GM23338 (cell line): ENCODE measurements around the gene MYORG. TPM values are rescaled to one million over a fixed set of nuclear protein-coding genes. Genes with fewer than 3 reads are reported as not detected.

Source experiments
- ATAC-seq: fragments of 200-7000 bp; cut with Tn5 transposase; 3 replicates; pipeline ENCODE4 v1.9.1; 2020
- DNase-seq: peaks from one replicate; pipeline ENCODE4 v3.0.0-alpha.2; 2015; ENCODE audit warnings: low spot score
- H2AFZ ChIP-seq: fragments of 200-600 bp; sonication (generic); 2 replicates; pipeline ENCODE4 v1.8.0; 2016; ENCODE audit warnings: antibody characterized with exemption, mild to moderate bottlenecking, moderate library complexity
- H3F3A ChIP-seq: fragments of 200-600 bp; sonication (generic); replicated peaks from 2 replicates; pipeline ENCODE4 v1.8.0; 2017; ENCODE audit warnings: antibody characterized with exemption, mixed run types, low read depth
- H3K27ac ChIP-seq: fragments of 200-600 bp; sonication (generic); 2 replicates; pipeline ENCODE4 v1.6.1; 2016; ENCODE audit warnings: low read depth
- H3K27me3 ChIP-seq: fragments of 200-600 bp; sonication (generic); 2 replicates; pipeline ENCODE4 v1.8.0; 2016; ENCODE audit warnings: mild to moderate bottlenecking, mixed run types, moderate library complexity; ENCODE audit not compliant: insufficient read depth
- H3K36me3 ChIP-seq: fragments of 200-600 bp; sonication (generic); 2 replicates; pipeline ENCODE4 v1.8.0; 2016; ENCODE audit warnings: mild to moderate bottlenecking; ENCODE audit not compliant: insufficient read depth
- H3K4me1 ChIP-seq: fragments of 200-600 bp; sonication (generic); 2 replicates; pipeline ENCODE4 v1.8.0; 2016; ENCODE audit warnings: mild to moderate bottlenecking, moderate library complexity; ENCODE audit not compliant: insufficient read depth
- H3K4me2 ChIP-seq: fragments of 200-600 bp; sonication (generic); 2 replicates; pipeline ENCODE4 v1.7.1; 2017; ENCODE audit warnings: mixed run types
- H3K4me3 ChIP-seq: fragments of 200-600 bp; sonication (generic); 2 replicates; pipeline ENCODE4 v1.6.1; 2016; ENCODE audit warnings: mixed run types
- H3K79me2 ChIP-seq: fragments of 200-600 bp; sonication (generic); replicated peaks from 2 replicates; pipeline ENCODE4 v1.8.0; 2017; ENCODE audit warnings: mild to moderate bottlenecking; ENCODE audit not compliant: insufficient read depth
- H3K9me2 ChIP-seq: fragments of 200-600 bp; sonication (generic); 2 replicates; pipeline ENCODE4 v1.8.0; 2017; ENCODE audit not compliant: insufficient read depth
- H4K20me1 ChIP-seq: fragments of 200-600 bp; sonication (generic); replicated peaks from 2 replicates; pipeline ENCODE4 v1.8.0; 2017; ENCODE audit warnings: mild to moderate bottlenecking; ENCODE audit not compliant: insufficient read depth
- H3K27ac Mint-ChIP-seq: 2 replicates; pipeline ENCODE4 v1.8.0; 2020; ENCODE audit warnings: inconsistent platforms, mild to moderate bottlenecking, moderate library complexity, mixed read lengths
- H3K27me3 Mint-ChIP-seq: 3 replicates; pipeline ENCODE4 v1.8.0; 2022; ENCODE audit warnings: low read depth, mild to moderate bottlenecking, moderate library complexity, mixed read lengths, inconsistent platforms; ENCODE audit not compliant: insufficient read depth, poor library complexity
- H3K36me3 Mint-ChIP-seq: 3 replicates; pipeline ENCODE4 v1.8.0; 2021; ENCODE audit warnings: low read depth, mild to moderate bottlenecking, inconsistent platforms, moderate library complexity, mixed read lengths
- H3K4me1 Mint-ChIP-seq: 3 replicates; pipeline ENCODE4 v1.8.0; 2020; ENCODE audit warnings: mild to moderate bottlenecking, inconsistent platforms, mixed read lengths
- H3K4me3 Mint-ChIP-seq: 3 replicates; pipeline ENCODE4 v1.8.0; 2021; ENCODE audit warnings: moderate library complexity, mild to moderate bottlenecking, inconsistent platforms, mixed read lengths
- H3K9me3 Mint-ChIP-seq: 3 replicates; pipeline ENCODE4 v1.8.0; 2020; ENCODE audit warnings: moderate library complexity, mild to moderate bottlenecking, inconsistent platforms, mixed read lengths
- CREB1 ChIP-seq: fragments of 250-450 bp; sonication (Bioruptor Pico); IDR thresholded peaks from 2 replicates; pipeline ENCODE4 v1.5.0; 2020; ENCODE audit warnings: low read depth, mild to moderate bottlenecking, moderate library complexity
- EZH2phosphoT487 ChIP-seq: fragments of 200-600 bp; sonication (generic); IDR thresholded peaks from one replicate; pipeline ENCODE4 v1.8.1; 2018; ENCODE audit warnings: antibody characterized with exemption; ENCODE audit not compliant: unreplicated experiment
- NANOG ChIP-seq: IDR thresholded peaks from 2 replicates; pipeline ENCODE4 v1.6.1; 2016; ENCODE audit warnings: antibody characterized with exemption, borderline replicate concordance
- POLR2AphosphoS5 ChIP-seq: IDR thresholded peaks from 2 replicates; pipeline ENCODE4 v1.6.1; 2016; ENCODE audit warnings: antibody characterized with exemption, low read depth
- ZNF114 ChIP-seq: fragments of 250-450 bp; sonication (Bioruptor Pico); IDR thresholded peaks from 2 replicates; pipeline ENCODE4 v1.5.0; 2020; ENCODE audit warnings: mild to moderate bottlenecking, moderate library complexity
- ZNF331 ChIP-seq: fragments of 250-450 bp; sonication (Bioruptor Pico); IDR thresholded peaks from 2 replicates; pipeline ENCODE4 v1.5.0; 2020; ENCODE audit warnings: low read depth, mild to moderate bottlenecking, moderate library complexity
- polyA plus RNA-seq: library from polyadenylated mRNA; unstranded; fragments of >200 nt; fragmentation: Nextera tagmentation; extraction: Ambion mirVana; gene quantifications from 2 replicates; pipeline ENCODE4 v1.2.1, GENCODE V29; 2016
- total RNA-seq: library from RNA; depleted of rRNA; stranded (reverse); fragments of >200 nt; shearing (Covaris generic); gene quantifications from 2 replicates; pipeline ENCODE4 v1.2.3, GENCODE V29; 2014
- TF ChIP-seq, protein P1 (sequence below): IDR thresholded peaks from 2 replicates; pipeline ENCODE4 v1.6.1; 2016; ENCODE audit warnings: antibody characterized with exemption

Gene MYORG
- total and polyA plus RNA-seq, 2 experiments from 2014 or later: 1.5 to 7.3 TPM

- TF ChIP-seq CREB1 (CRISPR knock-in tag) (no peak), ZNF114 (CRISPR knock-in tag) (no peak), NANOG (no peak)
Measured at GRCh38 chr9:34371886-34372466, 4.7 kb downstream of the MYORG start (continued).

- H2AFZ ChIP-seq: no peak overlapping the region
- Mint-ChIP-seq H3K27me3 (peaks cover 8% of the 10 kb centered on the region), H3K36me3 (peaks cover 51% of the 10 kb centered on the region), H3K9me3 (peaks cover 22% of the 10 kb centered on the region), H3K27ac (no peak overlapping the region), H3K4me1 (peaks cover 21% of the 10 kb centered on the region), H3K4me3 (no peak overlapping the region)
- no peaks in the 10 kb centered on the region for H3F3A ChIP-seq
- H4K20me1 ChIP-seq: no peaks in the 10 kb centered on the region
- H3K79me2 ChIP-seq: no peaks in the 10 kb centered on the region
- 0 out of 2 replicates have a peak, but pooled peaks cover 7% of the 10 kb centered on the region for H3K27me3 ChIP-seq
- DNase-seq: no peak
- no peaks in the 10 kb centered on the region for H3K36me3 ChIP-seq
- TF ChIP-seq EZH2phosphoT487 (no peak), ZNF114 (CRISPR knock-in tag) (no peak), ZNF331 (CRISPR knock-in tag) (no peak), CREB1 (CRISPR knock-in tag) (no peak)
- H3K9me2 ChIP-seq: 0 out of 2 replicates have a peak, but pooled peaks cover 3% of the 10 kb centered on the region
- no peak overlapping the region for H3K4me2 ChIP-seq
- no peak overlapping the region for H3K4me3 ChIP-seq
- no peak overlapping the region for H3K27ac ChIP-seq
- ATAC-seq: no peak
- peaks cover 19% of the 10 kb centered on the region for H3K4me1 ChIP-seq
Measured at GRCh38 chr9:34370970-34371880, 5.5 kb downstream of the MYORG start.

GRCh38 chr9:34370335-34370969, 6.2 kb downstream of the MYORG start:
- no peaks in the 10 kb centered on the region for H3K36me3 ChIP-seq
- peaks cover 51% of the 10 kb centered on the region for H3K36me3 Mint-ChIP-seq
- H3K27ac Mint-ChIP-seq: no peak overlapping the region
- TF ChIP-seq, protein P1, sequence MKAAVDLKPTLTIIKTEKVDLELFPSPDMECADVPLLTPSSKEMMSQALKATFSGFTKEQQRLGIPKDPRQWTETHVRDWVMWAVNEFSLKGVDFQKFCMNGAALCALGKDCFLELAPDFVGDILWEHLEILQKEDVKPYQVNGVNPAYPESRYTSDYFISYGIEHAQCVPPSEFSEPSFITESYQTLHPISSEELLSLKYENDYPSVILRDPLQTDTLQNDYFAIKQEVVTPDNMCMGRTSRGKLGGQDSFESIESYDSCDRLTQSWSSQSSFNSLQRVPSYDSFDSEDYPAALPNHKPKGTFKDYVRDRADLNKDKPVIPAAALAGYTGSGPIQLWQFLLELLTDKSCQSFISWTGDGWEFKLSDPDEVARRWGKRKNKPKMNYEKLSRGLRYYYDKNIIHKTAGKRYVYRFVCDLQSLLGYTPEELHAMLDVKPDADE: no peak
- no peak for TF ChIP-seq POLR2AphosphoS5
- no peaks in the 10 kb centered on the region for H3K79me2 ChIP-seq
- no peak overlapping the region for H3K4me2 ChIP-seq
- peaks cover 22% of the 10 kb centered on the region for H3K9me3 Mint-ChIP-seq
- ATAC-seq (no peak), DNase-seq (no peak)
- H3K4me1 ChIP-seq: peaks cover 13% of the 10 kb centered on the region
- H3K4me3 ChIP-seq: no peak overlapping the region
- no peaks in the 10 kb centered on the region for H3F3A ChIP-seq
- H3K9me2 ChIP-seq: 0 out of 2 replicates have a peak, but pooled peaks cover 3% of the 10 kb centered on the region
- H3K4me1 Mint-ChIP-seq: peaks cover 16% of the 10 kb centered on the region
- no peak overlapping the region for H2AFZ ChIP-seq
- H3K27me3 ChIP-seq: 0 out of 2 replicates have a peak, but pooled peaks cover 3% of the 10 kb centered on the region
- peaks cover 5% of the 10 kb centered on the region for H3K27me3 Mint-ChIP-seq
- H3K4me3 Mint-ChIP-seq: no peak overlapping the region
- H4K20me1 ChIP-seq: no peaks in the 10 kb centered on the region
- no peak overlapping the region for H3K27ac ChIP-seq
